Thoracic aorta endothelial cell (primary cell): ENCODE results near the gene OOSP4B. TPM values are rescaled to one million over a fixed set of nuclear protein-coding genes. Genes with fewer than 3 reads are reported as not detected.

Source experiments
- total RNA-seq: library from RNA; depleted of rRNA; stranded (reverse); fragments of >200 nt; gene quantifications from 2 replicates; pipeline ENCODE4 v1.2.3, GENCODE V29; 2012

The OOSP4B gene
- not detected in 2 replicates for total RNA-seq

DNA sequence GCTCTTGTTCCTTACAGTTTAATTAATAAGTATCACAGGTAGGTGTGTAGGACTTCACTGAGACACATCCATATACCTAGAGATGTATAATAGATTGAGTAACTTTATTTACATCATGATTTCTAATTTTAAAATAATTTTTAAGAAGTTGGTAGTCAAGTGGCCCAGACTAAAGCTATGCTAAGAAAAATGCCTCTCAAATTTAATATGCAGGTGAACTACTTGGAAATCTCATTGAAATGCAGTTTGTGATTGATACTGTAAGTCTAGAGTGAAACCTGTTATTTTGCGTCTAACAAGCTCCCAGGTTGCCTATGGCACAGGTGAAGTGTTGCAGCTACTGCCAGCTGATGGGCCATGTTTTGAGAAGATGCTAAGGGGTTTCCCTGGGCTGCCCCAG is at the start of gene OOSP4B:
Gene OOSP4B (plus strand): TSS at position 301 of the 400 bp plus-strand sequence.

DNA sequence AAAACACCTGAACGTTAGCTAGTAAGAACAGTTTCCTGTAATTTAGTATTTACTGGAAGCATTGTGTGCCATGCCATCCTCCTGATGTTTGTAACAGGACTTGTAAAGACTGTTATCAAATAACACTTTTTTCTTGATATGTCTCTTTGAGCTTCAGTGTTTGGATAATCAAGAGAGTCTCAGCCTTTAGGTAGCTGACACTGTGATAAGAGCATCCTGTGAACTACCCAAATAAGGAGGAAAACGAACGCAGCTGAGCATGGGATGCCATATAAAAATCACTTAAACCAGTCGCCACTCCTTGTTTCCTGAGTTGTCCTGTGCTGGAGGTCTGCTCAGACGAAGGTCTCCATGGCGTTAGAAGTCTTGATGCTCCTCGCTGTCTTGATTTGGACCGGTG is 23.1 kb downstream of the OOSP4B start, which contains the start of gene OOSP2:
Gene OOSP2 (plus strand): TSS at position 301 of the 400 bp plus-strand sequence. CDS start 51 bp downstream, at position 352.

DNA sequence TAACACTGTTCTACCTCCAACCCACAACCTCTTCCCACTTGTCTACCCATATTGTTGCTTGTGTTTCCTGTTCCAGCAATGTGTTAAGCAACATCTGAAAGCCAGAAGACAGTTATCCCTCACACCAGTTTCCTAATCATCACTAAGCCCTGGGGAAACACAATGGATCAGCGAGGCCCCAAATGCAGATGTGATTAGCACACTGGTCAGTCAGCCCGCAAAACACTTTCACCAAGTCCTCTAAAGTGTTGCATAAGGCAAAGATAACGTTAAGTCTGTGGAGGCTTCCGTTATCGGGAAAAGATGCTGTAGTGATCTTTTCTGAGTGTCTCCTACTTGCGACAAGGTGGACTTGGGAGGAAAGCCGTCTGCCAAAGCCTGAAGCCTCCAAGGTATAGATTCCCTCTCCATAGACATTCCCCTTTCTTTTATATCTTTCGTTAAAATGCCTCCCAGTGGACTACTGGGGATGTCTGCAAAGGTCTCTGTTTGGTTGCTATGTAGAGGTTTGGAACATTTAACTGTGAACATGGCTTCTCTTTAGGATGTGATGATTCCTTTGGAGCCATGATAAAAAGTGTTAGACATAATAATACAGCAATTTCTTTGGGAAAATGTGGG is 39.5 kb downstream of the OOSP4B start, which contains the start of gene MS4A3:
Gene MS4A3 (plus strand): TSS at position 317 of the 621 bp plus-strand sequence. CDS start 4,496 bp downstream, outside the sequence.

Other genes starting within 250 kb of the OOSP4B start
- 52.3 and 52.4 TPM in 2 replicates for gene MRPL16, start 206.4 kb upstream of the OOSP4B start, total RNA-seq
- gene CBLIF, start 171.7 kb upstream of the OOSP4B start, total RNA-seq: not detected in 2 replicates
- not detected in 2 replicates for gene TCN1, start 150.7 kb upstream of the OOSP4B start, total RNA-seq
- not detected in 2 replicates for gene OOSP3, start 138.4 kb upstream of the OOSP4B start, total RNA-seq
- gene OOSP1, start 78.7 kb upstream of the OOSP4B start, total RNA-seq: not detected in 2 replicates
- gene OOSP4A, start 53.1 kb upstream of the OOSP4B start, total RNA-seq: not detected in 2 replicates
- not detected in 2 replicates for gene OOSP2, start 23.2 kb downstream of the OOSP4B start, total RNA-seq
- gene MS4A3, start 39.5 kb downstream of the OOSP4B start, total RNA-seq: not detected in 2 replicates
- gene MS4A2, start 71.5 kb downstream of the OOSP4B start, total RNA-seq: not detected in 2 replicates
- gene MS4A6A, start 165.9 kb downstream of the OOSP4B start, total RNA-seq: 0.40 and 0.65 TPM in 2 replicates
- gene MS4A4E, start 226.0 kb downstream of the OOSP4B start, total RNA-seq: not detected in 2 replicates